Stimulated activated CD4-positive, alpha-beta T cell treated with anti-CD3 and anti-CD28 coated beads, Interleukin-2, amount 100 ng/mL, for 24 hours (primary cell): ENCODE data around the gene CRIP2.
A peak's percentile ranks its signal among the peaks of the same experiment; 100 is the strongest.

Experiments
- DNase-seq, 2 donors: peaks; one replicate each; pipeline ENCODE4 v3.0.0-alpha.2; 2020

Gene CRIP2

GRCh38 chr14:105465209-105466031 is 9.2 kb upstream of the CRIP2 start:
- DNase-seq: no peak

DNA sequence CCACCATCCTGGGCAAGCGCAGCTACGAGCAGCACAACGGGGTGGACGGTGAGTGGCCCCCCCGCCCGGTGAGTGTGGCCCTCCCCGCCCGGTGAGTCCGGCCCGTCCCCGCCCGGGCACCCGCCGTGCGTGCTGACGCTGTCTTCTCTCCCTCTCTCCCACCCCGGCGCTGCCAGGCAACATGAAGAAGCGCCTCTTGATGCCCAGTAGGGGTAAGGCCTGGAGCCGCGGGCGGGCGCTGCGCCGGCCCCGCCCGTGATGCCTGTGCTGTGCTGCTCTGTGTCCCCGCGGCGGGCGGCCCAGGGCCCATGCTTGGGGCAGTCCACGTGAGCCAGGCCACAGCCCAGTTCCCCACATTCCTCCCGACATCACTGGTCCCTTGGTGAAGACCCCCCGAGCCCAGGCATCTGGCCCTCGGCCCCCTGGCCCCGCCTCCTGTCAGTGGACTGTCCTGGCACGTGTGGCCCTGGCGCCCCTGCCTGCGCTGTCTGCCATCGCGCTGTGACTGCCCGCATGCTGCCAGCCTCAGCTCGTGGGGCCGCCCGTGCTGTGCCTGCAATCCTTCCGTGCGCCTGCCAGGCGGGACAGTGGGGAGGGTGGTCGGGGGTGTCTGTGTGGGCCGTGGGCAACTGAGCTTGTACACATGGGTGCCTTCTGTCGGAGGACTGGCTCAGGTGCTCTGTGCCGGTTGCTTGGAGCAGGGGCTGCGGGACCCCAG is 7.9 kb upstream of the CRIP2 start:
- DNase-seq: no peak

GRCh38 chr14:105467249-105467941 is 7.2 kb upstream of the CRIP2 start:
- no peak for DNase-seq

DNA sequence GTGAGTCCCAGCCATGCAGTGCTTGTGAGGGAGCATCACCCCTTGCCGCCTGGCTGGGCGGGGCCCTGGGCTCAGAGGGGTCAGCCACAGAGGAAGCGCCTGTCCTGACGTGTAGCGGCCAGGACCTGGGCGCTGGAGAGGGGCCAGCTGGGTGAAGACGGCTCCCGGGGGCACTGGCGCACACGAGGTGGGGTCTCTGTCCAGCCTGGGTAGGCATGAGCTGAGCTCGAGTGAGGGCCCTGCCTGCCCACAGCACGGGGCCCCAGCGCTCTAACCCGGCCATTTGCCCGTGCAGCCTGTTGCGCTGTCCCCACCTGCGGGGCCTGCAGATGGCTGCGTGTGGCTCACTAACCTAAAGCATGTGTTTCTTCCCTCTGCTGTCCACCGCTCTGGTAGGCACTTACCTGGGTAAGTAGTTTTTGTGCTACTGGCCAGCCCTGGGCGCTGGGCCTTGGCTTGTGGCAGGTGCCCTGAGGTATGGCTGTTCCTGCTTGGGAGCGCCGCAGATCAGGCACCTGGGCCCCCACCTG is 6.6 kb upstream of the CRIP2 start:
- DNase-seq: no peak

GRCh38 chr14:105468621-105469241 is 5.9 kb upstream of the CRIP2 start:
- DNase-seq: no peak

DNA sequence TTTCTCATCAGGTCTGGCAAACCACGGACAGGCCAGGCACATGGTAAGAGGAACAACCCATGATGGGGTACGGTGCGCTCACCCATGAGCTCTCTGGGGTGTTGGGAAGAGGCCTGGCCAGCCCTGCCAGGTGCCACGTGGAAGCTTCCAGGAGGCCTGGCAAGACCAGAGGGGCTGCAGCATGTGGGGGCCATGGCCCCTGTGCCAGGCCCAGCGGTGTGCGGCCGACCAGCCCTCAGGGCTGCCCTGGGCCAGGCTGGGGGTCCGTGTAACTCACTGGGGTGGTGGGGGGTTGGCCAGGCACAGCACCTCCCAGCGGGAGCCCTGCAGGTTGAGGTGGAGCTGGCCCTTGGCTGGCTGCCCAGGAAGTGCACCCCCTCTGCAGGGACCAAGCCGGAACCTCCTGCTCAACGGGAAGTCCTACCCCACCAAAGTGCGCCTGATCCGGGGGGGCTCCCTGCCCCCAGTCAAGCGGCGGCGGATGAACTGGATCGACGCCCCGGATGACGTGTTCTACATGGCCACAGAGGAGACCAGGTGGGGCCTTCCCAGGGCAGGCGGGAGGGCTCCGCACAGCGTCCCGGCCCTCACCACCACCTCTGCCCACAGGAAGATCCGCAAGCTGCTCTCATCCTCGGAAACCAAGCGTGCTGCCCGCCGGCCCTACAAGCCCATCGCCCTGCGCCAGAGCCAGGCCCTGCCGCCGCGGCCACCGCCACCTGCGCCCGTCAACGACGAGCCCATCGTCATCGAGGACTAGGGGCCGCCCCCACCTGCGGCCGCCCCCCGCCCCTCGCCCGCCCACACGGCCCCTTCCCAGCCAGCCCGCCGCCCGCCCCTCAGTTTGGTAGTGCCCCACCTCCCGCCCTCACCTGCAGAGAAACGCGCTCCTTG is 4.9 kb upstream of the CRIP2 start:
- DNase-seq: no peak

GRCh38 chr14:105470350-105471296 is 4.0 kb upstream of the CRIP2 start:
- DNase-seq: no peak

DNA sequence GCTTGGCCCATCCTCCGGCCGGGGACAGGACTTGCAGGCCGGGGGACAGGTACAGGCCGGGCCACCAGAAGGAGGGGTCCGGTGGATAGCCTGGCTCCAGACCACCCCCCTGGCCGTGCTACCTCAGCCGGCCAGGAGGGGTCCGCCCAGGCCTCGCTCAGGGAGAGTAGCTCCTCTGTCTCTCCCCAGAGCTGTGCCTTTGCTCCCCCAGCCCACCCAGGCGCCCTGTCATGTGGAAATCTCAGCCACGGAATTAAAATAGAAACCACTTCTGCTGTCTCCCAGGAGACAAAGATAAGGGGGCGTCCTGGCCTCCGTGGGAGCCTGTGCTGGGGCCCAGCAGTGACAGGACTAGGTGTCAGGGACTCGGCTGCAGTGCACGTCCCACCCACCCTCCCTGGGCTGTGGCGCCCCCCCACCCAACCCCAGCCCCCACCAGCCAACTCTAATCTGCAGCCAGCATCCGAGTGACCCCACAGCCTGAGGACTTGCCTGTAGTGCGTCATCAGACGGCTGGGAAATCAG is 3.3 kb upstream of the CRIP2 start:
- DNase-seq: no peak

GRCh38 chr14:105471823-105472485 is 2.7 kb upstream of the CRIP2 start:
- no peak for DNase-seq

GRCh38 chr14:105472486-105472991 is 2.1 kb upstream of the CRIP2 start:
- no peak for DNase-seq

GRCh38 chr14:105473033-105473676 is 1.5 kb upstream of the CRIP2 start:
- DNase-seq: no peak

DNA sequence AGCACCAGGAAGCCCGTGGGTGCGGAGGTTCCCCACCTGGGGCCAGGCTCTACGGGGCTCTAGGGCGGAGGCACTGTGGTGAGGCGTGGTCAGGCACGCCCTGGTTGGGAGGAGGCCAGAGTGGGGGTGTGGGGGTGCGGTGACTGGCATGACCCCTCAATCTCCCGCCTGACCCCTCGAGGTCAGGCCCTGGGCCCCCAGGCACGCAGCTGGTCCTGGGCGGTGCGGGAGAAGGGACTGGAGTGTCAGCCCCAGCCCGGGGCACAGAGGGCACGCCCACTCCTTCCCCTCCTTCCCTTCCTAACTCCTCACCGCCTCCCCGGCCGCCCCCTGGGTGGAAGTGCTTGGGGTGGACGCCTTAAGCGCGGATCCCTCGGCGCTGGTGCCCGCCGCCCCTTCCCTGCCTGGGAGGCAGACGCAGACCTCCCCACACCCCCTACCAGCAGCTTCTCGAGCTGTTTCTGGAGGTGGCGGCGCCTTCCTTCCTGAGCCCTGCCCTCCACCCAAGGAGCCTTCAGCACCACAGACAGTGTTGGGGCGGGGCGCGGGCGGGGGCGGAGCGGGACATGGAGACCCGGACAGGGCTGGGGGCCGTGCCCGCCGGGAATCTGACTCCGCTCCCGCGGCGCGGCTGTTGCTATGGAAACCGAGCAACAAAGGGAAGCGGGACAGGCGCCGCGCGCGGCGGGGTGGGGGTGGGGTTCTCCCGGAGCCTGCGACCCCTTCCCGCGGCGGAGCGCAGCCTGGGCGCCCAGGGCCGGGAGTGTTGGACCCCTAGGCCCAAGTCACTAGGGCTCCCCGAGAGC is 741 bp upstream of the CRIP2 start:
- DNase-seq: peak; percentile 69 to 72

DNA sequence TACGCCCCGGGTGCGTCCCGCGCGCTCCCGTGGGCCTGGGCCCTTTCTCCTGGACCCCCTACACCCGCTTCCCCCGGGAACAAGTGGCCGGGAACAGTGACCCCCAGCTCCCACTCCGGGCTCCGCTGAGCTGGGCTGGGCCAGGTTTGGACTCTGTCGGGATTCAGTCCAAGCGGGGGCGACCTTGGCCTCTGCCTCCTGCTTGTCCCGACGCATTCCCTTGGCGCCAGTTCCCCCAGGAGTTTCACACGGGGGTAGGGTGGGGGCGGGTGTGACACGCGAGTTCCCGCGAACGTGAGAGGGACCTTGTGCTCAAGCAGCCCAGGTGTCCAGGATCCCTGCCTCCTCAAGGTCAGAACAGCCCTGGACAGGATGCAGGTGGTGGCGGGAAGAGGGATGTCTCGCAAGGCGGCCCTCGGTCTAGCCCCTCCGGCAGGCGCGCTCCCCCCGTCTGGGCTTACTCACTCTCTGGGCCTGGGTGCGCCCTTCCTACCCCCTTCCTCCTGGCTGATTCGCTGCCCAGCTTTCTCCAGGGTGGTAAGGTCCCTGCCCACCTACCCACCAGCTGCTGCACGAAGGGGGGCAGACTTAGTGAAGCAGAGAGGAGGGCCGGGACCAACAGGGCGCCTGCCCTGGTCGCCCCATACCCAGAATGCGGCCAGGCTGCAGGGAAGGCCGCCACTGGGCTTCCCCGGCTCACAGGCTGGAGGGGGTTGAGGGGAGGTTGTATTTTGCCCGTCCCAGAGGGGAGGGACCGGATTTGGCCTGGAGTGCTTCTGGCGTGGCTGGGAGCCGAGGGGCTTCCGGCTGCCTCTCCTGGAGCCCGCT is 862 bp downstream of the CRIP2 start:
- DNase-seq: no peak

- DNase-seq: no peak
These were observed 1.6 kb downstream of the CRIP2 start for GRCh38 chr14:105476097-105476830.

- DNase-seq: no peak
These were observed 2.4 kb downstream of the CRIP2 start for GRCh38 chr14:105476831-105477659.
